ENCODE data around the gene SMARCAL1. TPM values are rescaled to one million over a fixed set of nuclear protein-coding genes. Genes with fewer than 3 reads are reported as not detected.

The SMARCAL1 gene
- total and polyA plus RNA-seq, 4 donors: 3.4 to 9.3 (median 5.4) TPM

GRCh38 chr2:216372761-216373291 lies 39.5 kb upstream of the SMARCAL1 start:
- Histone ChIP-seq H3K27me3 (ENCODE audit: control insufficient read depth in 4 of 4, insufficient read depth in 4 of 4, low read length in 3 of 4) (peaks cover 2 to 11% (median 9%) of the 10 kb centered on the region in 4 donors), H3K9ac (ENCODE audit: low read depth in 1 of 2, low read length in 2 of 2) (no peak overlapping the region), H3K4me1 (ENCODE audit: control insufficient read depth in 4 of 4, insufficient read depth in 4 of 4, low read length in 3 of 4) (peaks cover 0 to 13% (median 5%) of the 10 kb centered on the region in 4 donors), H3K36me3 (ENCODE audit: control insufficient read depth in 4 of 4, insufficient read depth in 3 of 4, low read depth in 1 of 4, low read length in 3 of 4) (no peaks in the 10 kb centered on the region), H3K4me3 (ENCODE audit: low read depth in 1 of 3, low read length in 3 of 3) (no peak overlapping the region), H3K27ac (ENCODE audit: low read depth in 1 of 2, low read length in 2 of 2) (no peak overlapping the region), H3K9me3 (ENCODE audit: control insufficient read depth in 4 of 4, low read length in 3 of 4) (no peaks in the 10 kb centered on the region)
- DNase-seq (ENCODE audit: low spot score): no peak
- 36% methylated on average over 6 of the region's 6 CpGs for WGBS
- no peak for TF ChIP-seq RXRA (IDR thresholded peaks at IDR 0.05)
- TF ChIP-seq FOXA1 (IDR thresholded peaks at IDR 0.05): no peak

GRCh38 chr2:216373896-216374295 lies 38.4 kb upstream of the SMARCAL1 start:
- no peak for DNase-seq (ENCODE audit: low spot score)
- no peak overlapping the region for H3K27ac ChIP-seq (ENCODE audit: low read depth in 1 of 2, low read length in 2 of 2)
- H3K27me3 ChIP-seq (ENCODE audit: control insufficient read depth in 4 of 4, insufficient read depth in 4 of 4, low read length in 3 of 4): peaks cover 2 to 11% (median 9%) of the 10 kb centered on the region in 4 donors
- no peak overlapping the region for H3K9ac ChIP-seq (ENCODE audit: low read depth in 1 of 2, low read length in 2 of 2)
- H3K4me1 ChIP-seq (ENCODE audit: control insufficient read depth in 4 of 4, insufficient read depth in 4 of 4, low read length in 3 of 4): peaks cover 0 to 13% (median 5%) of the 10 kb centered on the region in 4 donors
- no peaks in the 10 kb centered on the region for H3K36me3 ChIP-seq (ENCODE audit: control insufficient read depth in 4 of 4, insufficient read depth in 3 of 4, low read depth in 1 of 4, low read length in 3 of 4)
- TF ChIP-seq JUND (IDR thresholded peaks at IDR 0.05) (no peak), EGR1 (IDR thresholded peaks at IDR 0.05; ENCODE audit: low read depth in 2 of 2) (no peak), RXRA (IDR thresholded peaks at IDR 0.05) (no peak), REST (IDR thresholded peaks at IDR 0.05) (no peak), TAF1 (conservative IDR thresholded peaks at IDR 0.05) (no peak), NR2F2 (IDR thresholded peaks at IDR 0.05) (no peak), FOXA1 (IDR thresholded peaks at IDR 0.05) (no peak), ATF3 (IDR thresholded peaks at IDR 0.05) (no peak), ZBTB33 (IDR thresholded peaks at IDR 0.05) (no peak), CTCF (IDR thresholded peaks at IDR 0.05; ENCODE audit: low read depth, low read length, missing input control) (no peak), YY1 (IDR thresholded peaks at IDR 0.05) (no peak), HNF4G (IDR thresholded peaks at IDR 0.05) (no peak), SP1 (IDR thresholded peaks at IDR 0.05) (no peak), GABPA (IDR thresholded peaks at IDR 0.05 in 1 of 2, conservative IDR thresholded peaks at IDR 0.05 in 1 of 2) (no peak), FOXA2 (IDR thresholded peaks at IDR 0.05) (no peak), RAD21 (IDR thresholded peaks at IDR 0.05) (no peak), MAX (IDR thresholded peaks at IDR 0.05) (no peak), HNF4A (conservative IDR thresholded peaks at IDR 0.05) (no peak)
- H3K4me3 ChIP-seq (ENCODE audit: low read depth in 1 of 3, low read length in 3 of 3): no peak overlapping the region
- H3K9me3 ChIP-seq (ENCODE audit: control insufficient read depth in 4 of 4, low read length in 3 of 4): no peaks in the 10 kb centered on the region

All from liver (tissue), 9 donors.